GM12892 (cell line): ENCODE results near the gene AGFG1.

Experiments
- POLR2A ChIP-seq: IDR thresholded peaks from 2 replicates; pipeline ENCODE4 v1.6.1; 2011; ENCODE audit warnings: low read depth, low read length, control low read depth
- POLR2AphosphoS5 ChIP-seq: IDR thresholded peaks from 2 replicates; pipeline ENCODE4 v1.6.1; 2011; ENCODE audit warnings: low read depth, low read length, control low read depth
- TAF1 ChIP-seq: IDR thresholded peaks from 2 replicates; pipeline ENCODE4 v1.6.1; 2011; ENCODE audit warnings: low read depth, mild to moderate bottlenecking, control low read depth, low read length, borderline replicate concordance

DNA sequence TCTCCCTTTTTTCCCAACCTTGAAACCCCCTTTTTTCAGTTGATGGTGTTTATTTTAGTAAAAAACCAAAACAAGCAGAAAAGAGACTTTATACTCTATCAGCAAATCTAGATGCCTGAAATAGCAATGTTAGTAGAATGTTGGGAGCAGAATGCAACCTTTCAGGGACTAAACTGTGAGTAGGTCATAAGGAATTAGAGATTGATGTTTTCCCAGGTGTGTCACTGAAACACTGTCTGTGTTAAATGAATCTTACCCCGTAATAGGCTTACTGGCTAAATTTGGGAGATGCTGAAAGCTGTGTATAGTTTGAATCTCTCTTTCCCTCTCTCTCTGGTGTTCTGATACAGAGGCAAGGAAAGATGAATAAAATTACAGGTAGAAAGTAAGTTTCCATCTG, 43.8 kb downstream of the AGFG1 start:
- no peak for TF ChIP-seq POLR2A
- no peak for TF ChIP-seq TAF1
- TF ChIP-seq POLR2AphosphoS5: no peak
